A673 (cell line): ENCODE results near the gene POGK. TPM values are rescaled to one million over a fixed set of nuclear protein-coding genes. Genes with fewer than 3 reads are reported as not detected.
A peak's percentile ranks its signal among the peaks of the same experiment; 100 is the strongest.

Experiments
- BruUV-seq: library from RNA; stranded (reverse); fragments of 400-500 nt; replicated peaks from 2 replicates; lab custom pipeline; 2021; lab: Mats Ljungman, UMichigan
- CTCF ChIA-PET: fragments of 300-600 bp; sonication (Branson Sonifier 250); formaldehyde crosslinking; loops from one replicate; lab custom pipeline; 2022; ENCODE audit warnings: antibody characterized with exemption; lab: Charles Lee
- POLR2A ChIA-PET: fragments of 300-600 bp; sonication (Branson Sonifier 250); formaldehyde crosslinking; loops from one replicate; lab custom pipeline; 2022; ENCODE audit warnings: antibody characterized with exemption; ENCODE audit not compliant: low non-redundant PET; lab: Charles Lee
- DNase-seq: peaks from one replicate; pipeline ENCODE4 v3.0.0-alpha.2; 2015; ENCODE audit warnings: low spot score
- H3K27ac ChIP-seq: fragments of 200-600 bp; sonication (generic); 2 replicates; pipeline ENCODE4 v1.5.1; 2016; ENCODE audit warnings: mixed run types, low read depth, mild to moderate bottlenecking, mixed read lengths, antibody characterized with exemption, low read length; ENCODE audit not compliant: poor library complexity, severe bottlenecking
- H3K27me3 ChIP-seq: fragments of 200-600 bp; sonication (generic); replicated peaks from 2 replicates; pipeline ENCODE4 v1.6.1; 2017; ENCODE audit warnings: mixed run types, low read depth, mild to moderate bottlenecking, mixed read lengths, antibody characterized with exemption, low read length; ENCODE audit not compliant: insufficient read depth, poor library complexity
- H3K36me3 ChIP-seq: fragments of 200-600 bp; sonication (generic); 2 replicates; pipeline ENCODE4 v1.6.1; 2016; ENCODE audit warnings: mixed run types, mild to moderate bottlenecking, mixed read lengths, antibody characterized with exemption, low read length; ENCODE audit not compliant: insufficient read depth, poor library complexity, severe bottlenecking
- H3K4me1 ChIP-seq: fragments of 200-600 bp; sonication (generic); 2 replicates; pipeline ENCODE4 v1.6.1; 2017; ENCODE audit warnings: mixed run types, mild to moderate bottlenecking, mixed read lengths, antibody characterized with exemption, low read length; ENCODE audit not compliant: insufficient read depth, poor library complexity, severe bottlenecking
- H3K4me3 ChIP-seq: fragments of 200-600 bp; sonication (generic); 2 replicates; pipeline ENCODE4 v1.5.1; 2016; ENCODE audit warnings: low read depth, mixed run types, mild to moderate bottlenecking, mixed read lengths, low read length; ENCODE audit not compliant: poor library complexity, severe bottlenecking
- H3K9me3 ChIP-seq: fragments of 200-600 bp; sonication (generic); 2 replicates; pipeline ENCODE4 v1.6.1; 2016; ENCODE audit warnings: mixed run types, low read depth, mild to moderate bottlenecking, mixed read lengths, antibody characterized with exemption, low read length; ENCODE audit not compliant: poor library complexity, severe bottlenecking
- CTCF ChIP-seq: fragments of 300-800, 200-600 bp; sonication (generic); conservative IDR thresholded peaks from 2 replicates; pipeline ENCODE4 v1.5.1; 2017; ENCODE audit warnings: low read depth, mild to moderate bottlenecking, antibody characterized with exemption, low read length, moderate library complexity, mixed read lengths
- EZH2 ChIP-seq: fragments of 200-600 bp; sonication (generic); IDR thresholded peaks from 2 replicates; pipeline ENCODE4 v1.6.1; 2017; ENCODE audit warnings: borderline replicate concordance, low read depth, mild to moderate bottlenecking, mixed read lengths, antibody characterized with exemption, low read length; ENCODE audit not compliant: poor library complexity, severe bottlenecking
- intact Hi-C: fragments of 100-400 bp; cut with micrococcal nuclease; formaldehyde crosslinking; loops from one replicate; pipeline ENCODE4 v1.10.0; 2022; ENCODE audit not compliant: unreplicated experiment
- total RNA-seq: library from RNA; stranded (reverse); gene quantifications from 2 replicates; pipeline ENCODE4 v1.2.3, GENCODE V29; 2021

The POGK gene
- total RNA-seq, 1 experiment from 2014 or later: 44.1 TPM

DNA sequence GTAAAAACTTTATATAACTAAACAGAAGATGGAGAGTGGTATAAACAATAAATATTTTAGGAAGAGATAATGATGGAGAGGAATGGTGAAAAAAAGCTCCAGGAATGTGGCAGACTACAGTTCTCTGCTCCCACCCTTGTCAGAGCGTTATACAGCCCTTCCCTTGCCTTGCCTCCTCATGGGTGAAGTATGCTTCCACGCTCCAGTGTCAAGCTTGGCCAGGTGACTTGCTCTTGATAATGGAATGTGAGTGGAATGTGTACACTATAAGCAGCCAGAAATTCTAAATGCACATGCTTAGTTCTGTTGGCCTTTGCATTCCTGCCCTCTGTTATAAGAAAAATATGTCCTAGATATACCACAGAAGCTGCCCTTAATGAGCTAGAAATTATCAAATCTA is 24.7 kb upstream of the POGK start:
- H3K4me1 ChIP-seq: no peaks in the 10 kb centered on the region
- intact Hi-C loops: no loop called here

DNA sequence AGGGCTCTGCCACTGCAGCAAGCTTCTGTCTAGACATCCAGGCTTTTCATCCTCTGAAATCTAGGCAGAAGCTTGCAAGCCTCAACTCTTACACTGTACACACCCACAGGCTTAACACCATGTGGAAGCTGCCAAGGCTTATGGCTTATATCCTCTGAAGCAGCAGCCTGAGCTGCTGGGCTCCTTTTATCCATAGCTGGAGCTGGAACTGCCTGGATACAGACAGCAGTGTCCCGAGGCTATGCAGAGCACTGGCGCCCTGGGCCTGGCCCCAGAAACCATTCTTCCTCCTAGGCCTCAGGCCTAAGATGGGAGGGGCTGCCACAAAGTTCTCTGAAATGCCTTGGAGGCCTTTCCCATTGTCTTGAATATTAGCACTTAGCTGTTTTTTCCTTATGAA is 19.3 kb upstream of the POGK start:
- no peaks in the 10 kb centered on the region for H3K27me3 ChIP-seq
- TF ChIP-seq CTCF: no peak
- no peak for TF ChIP-seq EZH2
- no TSS peak for BruUV-seq

More for the DNA sequence above, 24.7 kb upstream of the POGK start:
- H3K36me3 ChIP-seq: no peaks in the 10 kb centered on the region
- BruUV-seq: no TSS peak
- no peak overlapping the region for H3K4me3 ChIP-seq
- ChIA-PET POLR2A (no interaction called here), CTCF (no interaction called here)
- peaks cover 11% of the 10 kb centered on the region for H3K27me3 ChIP-seq
- DNase-seq: no peak
- H3K27ac ChIP-seq: no peak overlapping the region
- TF ChIP-seq EZH2: no peak
- no peak for TF ChIP-seq CTCF
- no peaks in the 10 kb centered on the region for H3K9me3 ChIP-seq

GRCh38 chr1:166822385-166822784 is 16.9 kb upstream of the POGK start:
- POLR2A ChIA-PET: no interaction called here
- H3K27me3 ChIP-seq: no peaks in the 10 kb centered on the region
- no peaks in the 10 kb centered on the region for H3K36me3 ChIP-seq
- H3K9me3 ChIP-seq: no peaks in the 10 kb centered on the region
- DNase-seq: no peak
- TF ChIP-seq CTCF (peak; percentile 51), EZH2 (no peak)
- H3K4me1 ChIP-seq: no peaks in the 10 kb centered on the region
- no peak overlapping the region for H3K4me3 ChIP-seq
- BruUV-seq: no TSS peak
- intact Hi-C loops: no loop called here
- H3K27ac ChIP-seq: no peak overlapping the region
- CTCF ChIA-PET: no interaction called here

More for the DNA sequence above, 19.3 kb upstream of the POGK start:
- Histone ChIP-seq H3K9me3 (no peaks in the 10 kb centered on the region), H3K36me3 (no peaks in the 10 kb centered on the region), H3K4me1 (no peaks in the 10 kb centered on the region), H3K4me3 (no peak overlapping the region), H3K27ac (no peak overlapping the region)
- CTCF ChIA-PET: no interaction called here
- intact Hi-C loops: no loop called here
- POLR2A ChIA-PET: no interaction called here
- no peak for DNase-seq
